ACHN (cell line): ENCODE results near the gene RASAL3.

Experiments
- DNase-seq: peaks from one replicate; pipeline ENCODE4 v3.0.0-alpha.2; 2015
- in situ Hi-C: cut with HindIII; loops from 2 replicates; pipeline ENCODE4 v1.10.0; 2017; ENCODE audit warnings: low sequenced_read_pairs, low pct_ligation_motif_present, low pct_unique_long_range_greater_than_20kb

The RASAL3 gene

GRCh38 chr19:15439078-15439799, 25.1 kb downstream of the RASAL3 start:
- DNase-seq, result no peak
- in situ Hi-C loops, result no loop called here

GRCh38 chr19:15438577-15438976, 25.8 kb downstream of the RASAL3 start:
- in situ Hi-C loops, result no loop called here
- DNase-seq, result no peak

DNA sequence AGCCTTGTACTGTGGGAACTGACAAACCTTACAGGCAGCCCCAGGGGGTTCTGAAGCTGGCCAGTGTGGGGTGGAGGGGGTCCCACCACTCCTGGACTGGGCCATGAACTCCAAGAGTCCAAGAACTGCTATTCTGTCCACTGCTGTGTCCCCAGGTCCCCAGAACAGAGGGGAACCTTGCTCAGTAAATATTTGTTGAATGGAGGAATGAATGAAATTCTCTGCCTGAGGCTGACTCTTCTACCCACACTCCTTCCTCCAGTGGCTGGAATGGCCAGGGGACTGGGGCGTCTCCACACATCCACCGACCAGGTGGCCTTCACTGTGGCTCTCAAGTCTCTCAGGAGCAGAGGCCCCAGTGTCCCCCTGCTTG, 26.2 kb downstream of the RASAL3 start:
- DNase-seq, result no peak
- in situ Hi-C loops, result no loop called here

DNA sequence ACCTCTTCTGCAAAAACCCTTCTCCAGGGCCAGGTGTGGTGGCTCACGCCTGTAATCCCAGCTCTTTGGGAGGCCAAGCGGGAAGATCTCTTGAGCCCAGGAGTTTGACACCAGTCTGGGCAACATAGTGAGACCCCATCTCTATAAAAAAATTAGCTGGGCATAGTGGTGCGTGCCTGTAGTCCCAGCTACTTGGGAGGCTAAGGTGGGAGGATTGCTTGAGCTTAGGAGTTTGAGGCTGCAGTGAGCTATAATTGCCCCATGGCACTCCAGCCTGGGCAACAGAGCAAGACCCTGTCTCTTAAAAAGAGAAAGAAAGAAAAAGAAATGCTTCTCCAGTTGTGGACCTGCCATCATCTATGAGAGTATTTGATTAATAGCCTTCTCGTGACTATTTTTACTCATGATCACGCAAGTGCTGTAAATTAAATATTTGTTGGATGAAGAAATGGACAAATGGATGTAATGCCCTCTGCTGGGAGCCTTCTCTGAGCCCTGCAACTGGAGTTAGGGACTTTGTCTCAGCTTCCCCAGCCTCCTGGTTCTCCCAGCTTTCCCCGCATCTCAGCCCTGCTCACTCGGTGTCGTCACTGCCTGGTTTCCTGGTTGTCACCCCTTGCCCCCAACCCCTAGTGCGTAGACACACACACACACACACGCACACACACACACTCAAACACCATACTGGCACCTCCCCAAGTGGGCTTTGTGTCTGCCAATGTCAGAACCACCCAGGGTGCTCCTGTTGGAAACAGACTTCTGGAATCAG, 26.8 kb downstream of the RASAL3 start:
- in situ Hi-C loops, result no loop called here
- no peak for DNase-seq

DNA sequence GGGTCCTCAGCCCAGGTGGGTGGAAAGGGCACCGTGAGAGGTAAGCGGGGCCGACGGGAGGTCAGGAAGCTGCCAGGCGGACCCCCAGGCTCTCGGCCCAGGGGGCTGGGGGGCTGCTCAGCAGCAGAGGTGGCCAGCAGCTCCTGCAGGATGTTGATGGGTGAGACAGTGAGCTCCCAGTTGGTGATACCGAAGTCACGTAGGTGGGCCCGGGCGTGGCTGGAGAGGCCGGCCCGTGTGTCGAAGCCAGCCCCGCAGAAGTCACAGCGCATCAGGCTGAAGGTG, 27.6 kb downstream of the RASAL3 start:
- in situ Hi-C loops, result no loop called here
- DNase-seq, result no peak

- in situ Hi-C loops, result no loop called here
- DNase-seq, result no peak
These were observed 28.1 kb downstream of the RASAL3 start for GRCh38 chr19:15436012-15436825.

GRCh38 chr19:15433519-15434069, 30.8 kb downstream of the RASAL3 start:
- DNase-seq, result no peak
- in situ Hi-C loops, result no loop called here

GRCh38 chr19:15432629-15433518, 31.5 kb downstream of the RASAL3 start:
- peak; percentile 84 for DNase-seq
- in situ Hi-C loops, result no loop called here

DNA sequence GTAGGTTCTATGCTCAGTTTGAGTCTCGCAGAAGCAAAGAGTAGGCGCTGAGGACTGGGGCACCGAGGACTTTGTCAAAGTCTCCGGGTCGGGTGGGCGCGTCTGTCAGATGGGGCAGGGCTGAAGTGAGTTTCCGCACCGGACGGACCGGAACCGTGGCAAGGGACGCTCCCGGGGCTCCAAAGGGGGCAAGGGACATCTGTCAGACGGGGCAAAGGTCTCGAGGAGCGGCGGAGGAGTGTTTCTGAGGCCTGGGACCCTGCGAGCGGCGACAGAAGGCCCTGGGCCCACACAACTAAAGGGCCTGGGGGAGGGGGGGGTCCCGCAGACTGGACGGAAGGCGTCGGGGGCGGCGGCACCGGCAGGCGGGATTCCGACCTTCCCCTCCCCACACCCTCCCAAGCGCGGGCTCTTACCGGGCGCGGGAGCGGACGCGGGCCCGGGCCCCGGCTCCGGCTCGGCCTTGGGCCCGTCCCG, 32.3 kb downstream of the RASAL3 start:
- no peak for DNase-seq
- in situ Hi-C loops, result no loop called here

DNA sequence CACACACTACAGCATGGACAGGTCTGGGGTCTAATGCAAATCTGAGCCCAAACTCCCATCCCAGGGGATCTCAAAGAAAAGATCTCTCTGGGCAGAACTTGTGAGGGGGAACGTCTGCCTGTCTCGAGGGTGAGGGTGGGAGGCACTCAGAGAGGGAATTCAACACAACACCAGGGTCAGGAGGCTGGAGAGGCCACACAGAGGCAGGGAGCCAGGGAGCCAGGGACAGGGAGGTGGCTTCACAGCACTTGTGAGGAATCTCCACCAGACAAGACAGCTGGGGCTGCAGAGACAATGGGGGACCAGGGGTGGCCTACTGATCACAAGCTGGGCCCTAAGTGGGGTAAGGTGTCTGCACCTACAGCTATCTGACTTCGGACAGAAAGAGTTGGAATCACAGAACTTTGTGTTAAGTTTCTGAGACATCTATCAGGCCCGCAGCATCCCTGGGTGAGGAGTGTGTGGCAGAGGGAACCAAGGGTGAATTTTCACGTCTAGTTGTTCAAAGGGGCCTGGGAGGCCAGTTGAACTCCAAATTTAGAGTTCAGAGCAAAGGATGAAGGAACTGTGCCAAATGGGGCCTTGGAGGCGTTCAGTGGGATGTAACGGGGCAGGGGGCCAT, 32.8 kb downstream of the RASAL3 start:
- in situ Hi-C loops, result no loop called here
- no peak for DNase-seq

DNA sequence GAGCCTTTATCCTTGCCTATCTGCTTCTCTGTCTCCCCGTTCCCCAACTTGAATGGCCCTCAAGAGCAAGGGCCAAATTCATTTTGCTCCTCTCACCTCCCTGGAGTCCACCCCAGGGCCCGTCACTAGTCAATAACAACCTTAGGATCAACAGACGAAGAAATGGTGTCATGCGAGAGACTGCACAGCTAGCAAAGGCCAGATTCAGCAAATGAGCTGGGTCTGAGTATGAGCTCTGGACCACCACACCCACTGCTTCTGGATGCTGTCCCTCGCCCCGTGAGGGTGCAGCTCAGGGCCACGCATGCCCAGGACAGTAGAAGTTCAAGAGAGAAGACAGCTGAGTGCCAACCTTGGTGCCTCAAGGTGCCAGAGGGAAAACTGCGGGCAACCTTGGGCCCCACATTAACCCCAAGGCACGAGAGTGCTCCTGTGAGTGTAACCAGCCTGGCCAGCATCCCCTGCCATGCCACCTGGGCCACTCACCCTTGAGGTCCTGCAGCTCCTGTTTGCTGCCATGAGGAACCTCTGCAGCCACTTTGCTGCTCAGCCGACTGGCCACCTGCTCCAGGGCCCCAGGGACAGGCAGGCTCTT, 33.7 kb downstream of the RASAL3 start:
- in situ Hi-C loops, result no loop called here
- no peak for DNase-seq

GRCh38 chr19:15429825-15430467, 34.4 kb downstream of the RASAL3 start:
- in situ Hi-C loops, result no loop called here
- no peak for DNase-seq

DNA sequence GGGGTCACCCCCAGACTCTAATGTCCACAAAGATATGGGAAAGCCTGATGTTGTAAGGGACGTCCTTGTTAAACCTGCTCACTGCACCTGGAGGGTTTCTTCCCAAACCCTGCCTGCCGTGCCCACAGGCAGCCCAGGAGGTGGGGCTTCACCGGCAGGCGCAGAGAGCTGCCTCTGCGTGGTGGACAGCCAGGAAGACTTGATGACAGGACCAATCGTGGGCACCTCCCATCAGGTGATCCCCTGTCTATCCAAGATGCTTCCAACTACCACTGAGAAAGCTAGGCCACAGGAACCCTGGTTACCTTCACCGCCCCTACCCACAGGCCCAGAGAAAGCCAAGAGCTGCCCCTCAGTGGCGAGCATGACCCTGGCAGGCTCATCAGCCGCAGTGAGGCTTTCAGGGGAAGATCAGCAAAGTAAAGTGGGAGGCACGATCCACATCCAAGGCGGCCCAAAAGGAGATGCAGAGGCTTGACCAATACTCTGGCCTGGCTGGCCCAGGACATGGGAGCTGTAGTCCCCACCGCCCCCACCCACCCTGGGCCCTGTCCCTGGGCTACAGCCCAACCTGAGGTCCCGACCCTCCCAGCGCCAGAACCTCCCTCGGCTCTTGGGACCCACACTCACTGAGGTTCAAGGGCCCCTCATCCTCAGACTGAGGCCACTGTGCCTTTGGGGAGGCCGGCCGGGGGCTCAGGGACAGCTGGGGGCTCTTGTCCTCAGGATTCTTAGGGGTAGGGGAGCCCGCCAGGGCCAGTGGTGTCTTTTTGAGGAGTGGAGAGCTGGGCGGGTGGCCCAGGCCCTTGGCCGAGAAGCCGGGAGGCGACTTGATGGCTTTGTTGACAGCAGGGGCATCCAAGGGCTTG, 35.2 kb downstream of the RASAL3 start:
- no peak for DNase-seq
- in situ Hi-C loops, result no loop called here

DNA sequence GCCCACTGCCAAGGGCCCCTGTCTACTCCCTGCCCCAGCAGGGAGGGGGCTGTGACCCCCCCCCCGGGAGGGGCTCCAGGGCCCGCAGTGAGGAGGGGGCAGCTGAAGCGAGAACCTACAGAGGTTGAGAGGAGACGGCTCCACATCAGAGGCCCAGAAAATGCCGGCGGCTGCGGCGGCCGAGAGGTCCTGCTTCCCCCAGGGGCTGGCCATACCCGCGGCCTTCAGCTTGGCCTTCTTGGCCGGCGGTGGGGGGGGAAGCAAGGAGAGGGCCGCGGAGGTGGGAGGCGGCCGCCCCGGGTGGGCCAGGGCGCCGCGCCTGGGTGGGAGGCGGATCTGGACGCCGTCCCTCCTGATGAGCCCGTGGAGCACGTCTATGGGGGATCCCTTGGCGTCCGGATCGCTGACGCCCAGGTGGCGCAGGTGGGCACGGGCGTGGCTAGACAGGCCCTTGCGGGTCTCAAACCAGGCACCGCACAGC, 36.3 kb downstream of the RASAL3 start:
- in situ Hi-C loops, result no loop called here
- no peak for DNase-seq

- no peak for DNase-seq
- in situ Hi-C loops, result no loop called here
These were observed 37.0 kb downstream of the RASAL3 start for GRCh38 chr19:15427350-15427700.
